ENCODE measurements around the gene OTOP3.

Gene OTOP3

DNA sequence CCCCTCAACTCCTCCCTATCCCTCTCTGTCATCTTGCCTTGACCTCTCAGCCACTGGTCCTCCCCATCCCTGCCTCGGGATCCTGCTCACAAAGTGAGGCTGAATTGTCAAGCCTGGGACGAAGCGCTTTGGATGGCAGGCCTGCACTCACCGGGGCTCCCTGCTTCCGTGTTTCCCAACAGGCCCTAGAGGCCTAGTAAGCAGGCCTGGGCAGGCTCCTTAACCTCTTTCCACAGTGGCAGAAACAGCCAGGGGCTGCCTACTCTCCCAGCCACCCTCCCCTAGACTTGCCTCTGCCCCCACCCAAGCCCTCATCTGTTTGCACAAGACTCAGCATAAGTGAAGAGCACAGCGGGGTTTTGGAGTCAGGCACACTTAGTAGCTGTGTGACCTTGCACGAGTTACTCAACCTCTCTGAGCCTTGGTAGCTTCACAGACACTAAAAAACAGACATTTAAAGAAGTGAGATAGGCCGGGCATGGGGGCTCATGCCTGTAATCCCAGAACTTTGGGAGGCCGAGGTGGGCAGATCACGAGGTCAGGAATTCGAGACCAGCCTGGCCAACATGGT lies 37.2 kb upstream of the OTOP3 start:
- ATAC-seq: no peak
- TF ChIP-seq ZC3H10 (CRISPR knock-in tag; IDR thresholded peaks at IDR 0.05) (no peak), GLIS3 (CRISPR knock-in tag; IDR thresholded peaks at IDR 0.05) (no peak), ZNF8 (CRISPR knock-in tag; IDR thresholded peaks at IDR 0.05) (no peak), CSRNP3 (CRISPR knock-in tag; IDR thresholded peaks at IDR 0.05) (no peak), CREB5 (CRISPR knock-in tag; IDR thresholded peaks at IDR 0.05; ENCODE audit: low read depth) (no peak)

GRCh38 chr17:74900208-74900607 lies 35.5 kb upstream of the OTOP3 start:
- TF ChIP-seq ZNF8 (CRISPR knock-in tag; IDR thresholded peaks at IDR 0.05): no peak
- TF ChIP-seq ZFP30 (CRISPR knock-in tag; IDR thresholded peaks at IDR 0.05): no peak
- TF ChIP-seq, protein P1, sequence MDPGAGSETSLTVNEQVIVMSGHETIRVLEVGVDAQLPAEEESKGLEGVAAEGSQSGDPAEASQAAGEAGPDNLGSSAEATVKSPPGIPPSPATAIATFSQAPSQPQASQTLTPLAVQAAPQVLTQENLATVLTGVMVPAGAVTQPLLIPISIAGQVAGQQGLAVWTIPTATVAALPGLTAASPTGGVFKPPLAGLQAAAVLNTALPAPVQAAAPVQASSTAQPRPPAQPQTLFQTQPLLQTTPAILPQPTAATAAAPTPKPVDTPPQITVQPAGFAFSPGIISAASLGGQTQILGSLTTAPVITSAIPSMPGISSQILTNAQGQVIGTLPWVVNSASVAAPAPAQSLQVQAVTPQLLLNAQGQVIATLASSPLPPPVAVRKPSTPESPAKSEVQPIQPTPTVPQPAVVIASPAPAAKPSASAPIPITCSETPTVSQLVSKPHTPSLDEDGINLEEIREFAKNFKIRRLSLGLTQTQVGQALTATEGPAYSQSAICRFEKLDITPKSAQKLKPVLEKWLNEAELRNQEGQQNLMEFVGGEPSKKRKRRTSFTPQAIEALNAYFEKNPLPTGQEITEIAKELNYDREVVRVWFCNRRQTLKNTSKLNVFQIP (CRISPR knock-in tag; IDR thresholded peaks at IDR 0.05; ENCODE audit: borderline replicate concordance, low read depth): no peak
- no peak for TF ChIP-seq ARNTL (CRISPR knock-in tag; IDR thresholded peaks at IDR 0.05; ENCODE audit: borderline replicate concordance, low read depth)
- TF ChIP-seq, protein P2, sequence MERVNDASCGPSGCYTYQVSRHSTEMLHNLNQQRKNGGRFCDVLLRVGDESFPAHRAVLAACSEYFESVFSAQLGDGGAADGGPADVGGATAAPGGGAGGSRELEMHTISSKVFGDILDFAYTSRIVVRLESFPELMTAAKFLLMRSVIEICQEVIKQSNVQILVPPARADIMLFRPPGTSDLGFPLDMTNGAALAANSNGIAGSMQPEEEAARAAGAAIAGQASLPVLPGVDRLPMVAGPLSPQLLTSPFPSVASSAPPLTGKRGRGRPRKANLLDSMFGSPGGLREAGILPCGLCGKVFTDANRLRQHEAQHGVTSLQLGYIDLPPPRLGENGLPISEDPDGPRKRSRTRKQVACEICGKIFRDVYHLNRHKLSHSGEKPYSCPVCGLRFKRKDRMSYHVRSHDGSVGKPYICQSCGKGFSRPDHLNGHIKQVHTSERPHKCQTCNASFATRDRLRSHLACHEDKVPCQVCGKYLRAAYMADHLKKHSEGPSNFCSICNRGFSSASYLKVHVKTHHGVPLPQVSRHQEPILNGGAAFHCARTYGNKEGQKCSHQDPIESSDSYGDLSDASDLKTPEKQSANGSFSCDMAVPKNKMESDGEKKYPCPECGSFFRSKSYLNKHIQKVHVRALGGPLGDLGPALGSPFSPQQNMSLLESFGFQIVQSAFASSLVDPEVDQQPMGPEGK (CRISPR knock-in tag; IDR thresholded peaks at IDR 0.05; ENCODE audit: borderline replicate concordance): no peak
- TF ChIP-seq CREB5 (CRISPR knock-in tag; IDR thresholded peaks at IDR 0.05; ENCODE audit: low read depth): no peak
- TF ChIP-seq TOX (CRISPR knock-in tag; IDR thresholded peaks at IDR 0.05; ENCODE audit: borderline replicate concordance): no peak
- no peak for TF ChIP-seq SNAI2 (CRISPR knock-in tag; IDR thresholded peaks at IDR 0.05)
- no peak for TF ChIP-seq GLIS3 (CRISPR knock-in tag; IDR thresholded peaks at IDR 0.05)
- no peak for TF ChIP-seq TSHZ2 (CRISPR knock-in tag; IDR thresholded peaks at IDR 0.05)
- TF ChIP-seq CSDC2 (CRISPR knock-in tag; IDR thresholded peaks at IDR 0.05): no peak
- TF ChIP-seq RARB (CRISPR knock-in tag; IDR thresholded peaks at IDR 0.05): no peak
- no peak for TF ChIP-seq TCF4 (CRISPR knock-in tag; IDR thresholded peaks at IDR 0.05; ENCODE audit: borderline replicate concordance)
- TF ChIP-seq ESRRG (CRISPR knock-in tag; IDR thresholded peaks at IDR 0.05): no peak
- no peak for ATAC-seq

GRCh38 chr17:74901353-74902135 lies 34.2 kb upstream of the OTOP3 start:
- ATAC-seq: no peak; the same call in 2 of the 3 replicates
- TF ChIP-seq ESRRG (CRISPR knock-in tag; IDR thresholded peaks at IDR 0.05) (no peak), BACH2 (CRISPR knock-in tag; IDR thresholded peaks at IDR 0.05; ENCODE audit: borderline replicate concordance) (no peak), CSDC2 (CRISPR knock-in tag; IDR thresholded peaks at IDR 0.05) (no peak), ZNF565 (CRISPR knock-in tag; conservative IDR thresholded peaks at IDR 0.05; ENCODE audit: low read depth) (no peak), ZNF8 (CRISPR knock-in tag; IDR thresholded peaks at IDR 0.05) (no peak), GLIS3 (CRISPR knock-in tag; IDR thresholded peaks at IDR 0.05) (no peak), CREB5 (CRISPR knock-in tag; IDR thresholded peaks at IDR 0.05; ENCODE audit: low read depth) (no peak), SNAI2 (CRISPR knock-in tag; IDR thresholded peaks at IDR 0.05) (no peak)
